Colonic mucosa (tissue), 4 donors: ENCODE data around the gene XXYLT1. TPM values are rescaled to one million over a fixed set of nuclear protein-coding genes. Genes with fewer than 3 reads are reported as not detected.

Experiments used
- DNase-seq: peaks from one replicate; pipeline ENCODE4 v3.0.0-alpha.2; 2020
- H3K27ac ChIP-seq: fragments of 200-600 bp; one replicate; pipeline ENCODE4 v1.8.0; 2021
- H3K27me3 ChIP-seq: fragments of 200-600 bp; one replicate; pipeline ENCODE4 v1.8.0; 2021
- H3K36me3 ChIP-seq: fragments of 200-600 bp; one replicate; pipeline ENCODE4 v1.8.0; 2021
- H3K4me1 ChIP-seq: fragments of 200-600 bp; one replicate; pipeline ENCODE4 v1.8.0; 2021; ENCODE audit warnings: mild to moderate bottlenecking
- H3K4me3 ChIP-seq: fragments of 200-600 bp; one replicate; pipeline ENCODE4 v1.8.0; 2021
- H3K9ac ChIP-seq, 2 donors: one replicate each; pipeline ENCODE4 v1.7.0; 2013; ENCODE audit warnings: control low read depth in 2 of 2, low read depth in 2 of 2, low read length in 2 of 2
- H3K9me3 ChIP-seq: fragments of 200-600 bp; one replicate; pipeline ENCODE4 v1.8.0; 2021
- CTCF ChIP-seq: fragments of 200-600 bp; IDR thresholded peaks from one replicate; pipeline ENCODE4 v1.8.0; 2022; ENCODE audit warnings: antibody characterized with exemption, mild to moderate bottlenecking
- intact Hi-C: fragments of 100-400 bp; cut with DNase I; formaldehyde crosslinking; loops from one replicate; pipeline ENCODE4 v1.14.1; 2022
- total RNA-seq, 2 donors: library from RNA; stranded (reverse); fragmentation: NEBNext Ultra II Directional in 1 of 2; extraction: Animal tissue kit (Norgen Biotek cat#: 25700) in 1 of 2; gene quantifications; one replicate each; pipeline ENCODE4 v1.2.1, GENCODE V29; 2021
- donor health status: healthy.
- donor health status: DM: no; HTN: no; CAD: no.
- donor health status: DM: no; HTN: no; CAD: no.

Gene XXYLT1
- total RNA-seq, 2 donors from 2014 or later: 8.3 to 10.9 TPM

DNA sequence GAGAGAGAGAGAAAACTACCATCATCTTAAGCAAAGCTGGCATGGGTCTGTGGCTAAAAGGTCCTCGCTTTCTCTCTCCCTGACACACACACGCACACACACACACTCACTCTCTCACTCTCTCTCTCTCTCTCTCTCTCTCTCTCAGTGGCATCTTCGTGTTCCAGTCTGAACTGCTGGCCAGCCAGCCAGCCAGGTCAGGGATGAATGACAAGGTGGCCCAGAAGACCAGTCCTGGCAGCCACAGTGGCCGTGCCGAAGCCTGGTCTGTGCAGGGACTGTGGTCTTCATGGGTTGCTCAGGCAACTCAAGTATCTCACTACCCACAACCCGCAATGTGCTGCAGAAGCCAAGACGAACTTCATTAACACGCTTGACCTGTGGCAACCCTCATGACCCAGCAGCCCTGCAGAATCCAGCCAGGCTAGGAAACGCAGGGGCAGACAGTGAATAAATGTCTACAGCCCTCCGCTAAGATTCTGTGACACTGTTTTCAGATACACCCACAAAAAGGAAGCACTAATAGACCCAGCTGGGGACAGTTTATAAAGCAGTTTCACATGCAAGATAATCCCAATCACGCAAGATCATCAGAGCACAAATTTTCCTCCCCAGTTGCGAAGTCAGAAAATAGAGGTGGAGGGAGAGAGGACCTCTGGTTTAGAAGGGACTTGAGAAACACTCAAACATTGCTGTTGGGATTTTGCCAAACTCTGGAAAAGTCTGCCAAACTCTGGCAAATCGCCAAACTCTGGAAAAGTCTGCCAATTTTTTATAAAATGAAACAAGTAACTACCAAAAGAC, 66.4 kb downstream of the XXYLT1 start:
- Histone ChIP-seq H3K36me3 (no peaks in the 10 kb centered on the region), H3K9ac (peak overlapping the region in 1 of 2 donors; percentile 39), H3K27me3 (no peaks in the 10 kb centered on the region), H3K9me3 (no peaks in the 10 kb centered on the region), H3K4me1 (no peaks in the 10 kb centered on the region), H3K27ac (no peak overlapping the region), H3K4me3 (no peak overlapping the region)
- intact Hi-C loops: no loop called here
- DNase-seq: no peak
- TF ChIP-seq CTCF: no peak

GRCh38 chr3:195203606-195204005, 67.4 kb downstream of the XXYLT1 start:
- no peaks in the 10 kb centered on the region for H3K27me3 ChIP-seq
- intact Hi-C loops: no loop called here
- H3K36me3 ChIP-seq: no peaks in the 10 kb centered on the region
- DNase-seq: no peak
- H3K4me1 ChIP-seq: no peaks in the 10 kb centered on the region
- no peak overlapping the region for H3K9ac ChIP-seq
- H3K9me3 ChIP-seq: no peaks in the 10 kb centered on the region
- no peak overlapping the region for H3K27ac ChIP-seq
- TF ChIP-seq CTCF: no peak
- no peak overlapping the region for H3K4me3 ChIP-seq

DNA sequence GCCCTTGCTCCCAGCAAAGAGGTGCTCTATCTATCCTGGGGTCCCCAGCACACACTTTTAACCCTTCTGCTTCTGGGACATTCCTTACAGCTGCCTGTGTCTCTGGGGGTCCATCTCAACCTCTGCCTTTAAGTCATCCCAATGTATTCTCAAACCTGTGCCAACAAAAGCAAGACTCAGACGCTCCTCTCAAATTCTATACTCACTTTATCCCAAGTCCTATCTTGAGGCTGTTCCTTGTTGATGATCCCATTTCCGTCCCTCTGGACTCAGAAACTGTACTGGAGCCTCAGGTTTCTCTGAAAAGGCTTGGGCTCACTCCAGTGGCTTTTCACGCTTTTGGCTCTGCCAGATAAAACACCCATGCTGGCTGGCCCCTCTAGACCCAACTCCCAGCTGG, 69.7 kb downstream of the XXYLT1 start:
- no peaks in the 10 kb centered on the region for H3K27me3 ChIP-seq
- H3K4me3 ChIP-seq: no peak overlapping the region
- H3K9me3 ChIP-seq: no peaks in the 10 kb centered on the region
- intact Hi-C loops: no loop called here
- DNase-seq: peak; percentile 14
- H3K9ac ChIP-seq: no peak overlapping the region
- H3K4me1 ChIP-seq: no peaks in the 10 kb centered on the region
- no peaks in the 10 kb centered on the region for H3K36me3 ChIP-seq
- no peak overlapping the region for H3K27ac ChIP-seq
- TF ChIP-seq CTCF: no peak

GRCh38 chr3:195200010-195200822, 70.7 kb downstream of the XXYLT1 start:
- no peaks in the 10 kb centered on the region for H3K27me3 ChIP-seq
- intact Hi-C loops: no loop called here
- TF ChIP-seq CTCF: no peak
- H3K9ac ChIP-seq: no peak overlapping the region
- H3K4me3 ChIP-seq: no peak overlapping the region
- H3K4me1 ChIP-seq: no peaks in the 10 kb centered on the region
- DNase-seq: peak; percentile 15
- no peaks in the 10 kb centered on the region for H3K9me3 ChIP-seq
- no peaks in the 10 kb centered on the region for H3K36me3 ChIP-seq
- H3K27ac ChIP-seq: no peak overlapping the region

- no peaks in the 10 kb centered on the region for H3K36me3 ChIP-seq
- no peaks in the 10 kb centered on the region for H3K4me1 ChIP-seq
- no peak overlapping the region for H3K9ac ChIP-seq
- no peak overlapping the region for H3K4me3 ChIP-seq
- TF ChIP-seq CTCF: no peak
- no peaks in the 10 kb centered on the region for H3K9me3 ChIP-seq
- DNase-seq: no peak
- H3K27ac ChIP-seq: no peak overlapping the region
- intact Hi-C loops: no loop called here
- no peaks in the 10 kb centered on the region for H3K27me3 ChIP-seq
These were observed 72.3 kb downstream of the XXYLT1 start for GRCh38 chr3:195198426-195199346.
